GM13977 (cell line): Measurements from ENCODE around the gene PHTF2.

Experiments used
- DNase-seq: peaks from one replicate; pipeline ENCODE4 v3.0.0; 2012; ENCODE audit warnings: low spot score
- in situ Hi-C: fragments of 300-500 bp; cut with MboI; formaldehyde crosslinking; loops from one replicate; pipeline ENCODE4 v1.12.0; 2022; ENCODE audit warnings: low sequenced_read_pairs, low pct_unique_long_range_greater_than_20kb, mixed read lengths, inconsistent platforms; ENCODE audit not compliant: unreplicated experiment
- TF ChIP-seq, protein P1 (sequence below): IDR thresholded peaks from 2 replicates; pipeline ENCODE4 v1.5.1; 2012; ENCODE audit warnings: mild to moderate bottlenecking, control low read depth; ENCODE audit not compliant: insufficient read depth; ENCODE audit errors: extremely low read depth, missing control alignments

Gene PHTF2

DNA sequence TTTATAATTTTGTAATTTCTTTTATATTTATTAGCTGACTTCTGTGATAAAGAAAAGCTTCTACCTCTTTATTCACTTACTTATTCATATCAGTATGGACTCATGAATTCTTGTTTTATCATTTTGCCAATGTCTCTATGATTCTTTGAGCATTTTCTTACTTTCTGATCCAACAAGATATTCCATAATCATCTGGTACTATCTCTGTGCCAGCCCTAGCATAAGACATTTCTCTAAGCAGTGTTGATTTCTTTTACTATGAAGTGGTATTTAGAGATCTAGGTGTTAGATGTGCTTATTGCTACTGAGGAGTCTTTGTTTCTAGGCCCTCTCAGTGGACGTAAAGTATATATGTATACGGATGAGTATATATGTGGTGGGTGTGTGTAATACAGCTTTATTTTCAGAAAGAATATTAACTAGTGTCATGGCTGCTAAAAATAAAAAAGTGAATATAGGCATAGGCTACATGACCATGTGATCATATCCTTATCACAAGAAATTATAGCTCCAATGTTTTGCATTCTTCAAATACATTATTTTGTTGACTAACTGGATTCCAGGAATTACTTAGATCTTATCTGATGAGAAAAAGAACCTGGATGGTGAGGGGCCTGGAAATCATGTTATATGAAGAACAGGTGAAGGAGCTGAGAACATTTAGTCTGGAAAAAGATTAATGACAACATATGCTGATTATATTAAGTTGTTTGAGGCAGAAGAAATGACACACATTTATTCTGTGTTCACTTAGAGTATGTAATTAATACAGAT lies 13.1 kb downstream of the PHTF2 start:
- DNase-seq: no peak
- in situ Hi-C loops: no loop called here
- TF ChIP-seq, protein P1, sequence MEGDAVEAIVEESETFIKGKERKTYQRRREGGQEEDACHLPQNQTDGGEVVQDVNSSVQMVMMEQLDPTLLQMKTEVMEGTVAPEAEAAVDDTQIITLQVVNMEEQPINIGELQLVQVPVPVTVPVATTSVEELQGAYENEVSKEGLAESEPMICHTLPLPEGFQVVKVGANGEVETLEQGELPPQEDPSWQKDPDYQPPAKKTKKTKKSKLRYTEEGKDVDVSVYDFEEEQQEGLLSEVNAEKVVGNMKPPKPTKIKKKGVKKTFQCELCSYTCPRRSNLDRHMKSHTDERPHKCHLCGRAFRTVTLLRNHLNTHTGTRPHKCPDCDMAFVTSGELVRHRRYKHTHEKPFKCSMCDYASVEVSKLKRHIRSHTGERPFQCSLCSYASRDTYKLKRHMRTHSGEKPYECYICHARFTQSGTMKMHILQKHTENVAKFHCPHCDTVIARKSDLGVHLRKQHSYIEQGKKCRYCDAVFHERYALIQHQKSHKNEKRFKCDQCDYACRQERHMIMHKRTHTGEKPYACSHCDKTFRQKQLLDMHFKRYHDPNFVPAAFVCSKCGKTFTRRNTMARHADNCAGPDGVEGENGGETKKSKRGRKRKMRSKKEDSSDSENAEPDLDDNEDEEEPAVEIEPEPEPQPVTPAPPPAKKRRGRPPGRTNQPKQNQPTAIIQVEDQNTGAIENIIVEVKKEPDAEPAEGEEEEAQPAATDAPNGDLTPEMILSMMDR: no peak

DNA sequence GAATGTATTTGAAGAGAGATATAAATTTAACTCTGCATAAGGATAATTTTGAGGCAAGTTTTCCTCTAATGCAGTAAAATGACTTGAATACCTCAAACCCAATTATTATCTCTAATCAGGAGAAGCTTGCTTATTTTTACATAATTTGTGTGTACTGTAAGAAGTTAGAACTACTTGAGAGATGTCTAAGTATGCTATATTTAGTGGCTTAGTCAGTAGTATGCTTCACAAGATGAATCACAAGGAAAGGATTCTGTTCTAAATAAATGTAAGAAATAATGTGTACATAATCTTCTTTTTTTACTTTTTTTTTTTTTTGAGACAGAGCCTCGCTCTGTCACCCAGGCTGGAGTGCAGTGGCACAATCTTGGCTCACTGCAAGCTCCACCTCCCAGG lies 13.7 kb downstream of the PHTF2 start:
- in situ Hi-C loops: no loop called here
- no peak for DNase-seq
- TF ChIP-seq, protein P1: no peak

DNA sequence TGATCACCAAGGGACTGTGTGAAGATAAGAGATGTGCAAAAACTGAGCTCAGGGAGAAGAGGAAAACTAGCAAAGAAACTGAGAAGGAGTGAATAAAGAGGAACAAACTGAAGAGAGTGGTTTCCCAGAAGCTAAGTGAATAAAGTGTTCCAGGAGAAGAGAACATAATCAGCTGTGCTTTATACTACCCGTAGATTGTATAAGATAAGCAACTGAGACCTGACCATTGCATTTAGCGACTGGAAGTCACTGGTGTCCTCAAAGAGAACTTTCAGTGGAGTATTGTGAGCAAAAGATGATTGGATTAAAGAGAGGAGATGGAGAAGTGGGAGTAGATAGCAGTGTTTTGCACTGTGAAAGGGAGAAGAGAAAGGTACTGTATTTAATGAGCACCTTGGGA lies 14.6 kb downstream of the PHTF2 start:
- TF ChIP-seq, protein P1: no peak
- DNase-seq: no peak
- in situ Hi-C loops: no loop called here

DNA sequence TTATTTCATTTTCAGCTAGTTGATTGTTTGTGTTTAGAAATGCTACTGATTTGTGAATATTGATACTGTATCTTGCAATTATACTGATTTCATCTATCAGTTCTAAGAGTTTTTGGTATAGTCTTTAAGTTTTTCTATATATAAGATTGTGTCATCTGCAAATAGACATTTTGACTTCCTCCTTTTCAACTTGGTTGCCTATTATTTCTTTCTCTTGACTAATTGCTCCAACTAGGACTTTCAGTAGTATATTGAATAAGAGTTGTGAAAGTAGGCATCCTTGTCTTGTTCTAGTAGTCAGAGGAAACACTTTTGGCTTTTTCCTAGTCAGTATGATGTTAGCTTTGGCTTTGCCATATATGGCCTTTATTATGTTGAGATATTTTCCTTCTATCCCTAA lies 20.4 kb downstream of the PHTF2 start:
- TF ChIP-seq, protein P1: no peak
- DNase-seq: no peak
- in situ Hi-C loops: no loop called here

DNA sequence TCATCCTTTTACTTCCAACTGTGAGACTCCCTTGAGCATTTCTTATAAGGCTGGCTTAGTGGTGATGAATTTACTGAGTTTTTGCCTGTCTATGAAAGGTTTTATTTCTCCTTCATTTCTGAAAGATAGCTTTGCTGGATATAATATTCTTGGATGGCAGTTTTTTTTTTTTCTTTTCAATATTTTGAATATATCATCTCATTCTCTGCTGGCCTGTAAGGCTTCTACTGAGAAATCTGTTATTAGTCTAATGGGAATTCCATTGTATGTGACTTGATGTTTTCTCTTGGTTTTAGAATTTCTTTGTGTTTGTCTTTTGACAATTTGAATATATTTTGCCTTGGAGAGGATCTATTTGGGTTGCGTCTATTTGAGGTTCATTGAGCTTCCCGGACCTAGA lies 22.4 kb downstream of the PHTF2 start:
- TF ChIP-seq, protein P1: no peak
- no peak for DNase-seq
- in situ Hi-C loops: no loop called here

DNA sequence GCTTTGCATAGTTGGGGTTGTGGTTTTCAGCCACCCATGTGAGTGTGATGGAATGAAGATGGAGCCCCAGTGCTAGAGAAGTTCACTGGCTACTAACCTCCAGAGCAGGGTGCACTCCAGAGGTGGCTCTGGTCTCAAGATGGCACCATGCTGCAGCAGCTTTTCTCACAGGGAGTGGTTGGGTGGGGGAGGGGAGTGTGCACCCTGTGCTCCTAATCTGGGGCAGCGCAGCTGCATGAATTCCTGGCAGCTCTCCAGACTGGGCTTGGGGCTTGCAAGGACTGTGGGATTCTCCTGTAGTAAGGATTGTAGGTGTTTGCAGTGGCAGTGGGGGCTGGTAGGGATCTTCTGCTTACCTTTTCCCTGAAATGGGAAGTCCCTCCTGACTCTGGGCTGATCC lies 23.7 kb downstream of the PHTF2 start:
- no peak for DNase-seq
- TF ChIP-seq, protein P1: no peak
- in situ Hi-C loops: no loop called here

DNA sequence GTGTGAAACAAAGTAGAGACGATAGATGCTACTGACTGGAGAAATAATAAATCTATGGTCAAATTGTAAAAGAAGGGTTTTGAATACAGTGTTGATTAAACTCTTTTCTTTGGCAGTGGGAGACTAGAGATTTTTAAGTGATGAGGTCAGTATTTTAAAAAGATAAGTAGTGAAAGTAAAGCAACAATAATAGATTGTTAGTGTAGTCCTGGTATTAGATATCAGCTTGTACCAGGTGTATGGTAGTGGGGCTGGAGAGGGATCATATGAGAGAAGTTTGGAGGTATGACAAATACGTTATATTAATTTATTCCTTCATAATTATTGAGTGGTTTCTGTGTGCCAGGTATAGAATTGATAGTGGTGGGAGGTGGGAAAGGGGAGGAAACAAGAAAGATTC lies 25.2 kb downstream of the PHTF2 start:
- in situ Hi-C loops: no loop called here
- no peak for DNase-seq
- TF ChIP-seq, protein P1: no peak
